NT2/D1 (cell line): ENCODE results near the gene VEZT.

ENCODE experiments used
- YY1 ChIP-seq: IDR thresholded peaks from 2 replicates; pipeline ENCODE4 v1.6.1; 2011; ENCODE audit not compliant: insufficient read length, insufficient read depth
- ZNF274 ChIP-seq: IDR thresholded peaks from 2 replicates; pipeline ENCODE4 v1.6.1; 2011; ENCODE audit warnings: mild to moderate bottlenecking, low read depth, low read length

- TF ChIP-seq YY1 (no peak), ZNF274 (no peak)
Observed at GRCh38 chr12:95195122-95195521, 22.5 kb upstream of the VEZT start.
